Measurements from ENCODE around the gene ZNF521.

GRCh38 chr18:25081001-25081400 lies 271.0 kb downstream of the ZNF521 start:
- TF ChIP-seq, protein P1, sequence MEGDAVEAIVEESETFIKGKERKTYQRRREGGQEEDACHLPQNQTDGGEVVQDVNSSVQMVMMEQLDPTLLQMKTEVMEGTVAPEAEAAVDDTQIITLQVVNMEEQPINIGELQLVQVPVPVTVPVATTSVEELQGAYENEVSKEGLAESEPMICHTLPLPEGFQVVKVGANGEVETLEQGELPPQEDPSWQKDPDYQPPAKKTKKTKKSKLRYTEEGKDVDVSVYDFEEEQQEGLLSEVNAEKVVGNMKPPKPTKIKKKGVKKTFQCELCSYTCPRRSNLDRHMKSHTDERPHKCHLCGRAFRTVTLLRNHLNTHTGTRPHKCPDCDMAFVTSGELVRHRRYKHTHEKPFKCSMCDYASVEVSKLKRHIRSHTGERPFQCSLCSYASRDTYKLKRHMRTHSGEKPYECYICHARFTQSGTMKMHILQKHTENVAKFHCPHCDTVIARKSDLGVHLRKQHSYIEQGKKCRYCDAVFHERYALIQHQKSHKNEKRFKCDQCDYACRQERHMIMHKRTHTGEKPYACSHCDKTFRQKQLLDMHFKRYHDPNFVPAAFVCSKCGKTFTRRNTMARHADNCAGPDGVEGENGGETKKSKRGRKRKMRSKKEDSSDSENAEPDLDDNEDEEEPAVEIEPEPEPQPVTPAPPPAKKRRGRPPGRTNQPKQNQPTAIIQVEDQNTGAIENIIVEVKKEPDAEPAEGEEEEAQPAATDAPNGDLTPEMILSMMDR (conservative IDR thresholded peaks at IDR 0.05; ENCODE audit: low read depth in 2 of 2), result no peak
- TF ChIP-seq POLR2AphosphoS5 (IDR thresholded peaks at IDR 0.05; ENCODE audit: low read depth), result no peak
- no peak for TF ChIP-seq EZH2phosphoT487 (IDR thresholded peaks at IDR 0.05; ENCODE audit: unreplicated experiment)
- no peak for TF ChIP-seq REST (IDR thresholded peaks at IDR 0.05; ENCODE audit: unreplicated experiment)
- no peak for TF ChIP-seq EZH2 (IDR thresholded peaks at IDR 0.05; ENCODE audit: low read depth, unreplicated experiment)
- TF ChIP-seq ZNF331 (CRISPR knock-in tag; IDR thresholded peaks at IDR 0.05; ENCODE audit: low read depth), result no peak
- no peak for TF ChIP-seq NANOG (IDR thresholded peaks at IDR 0.05; ENCODE audit: borderline replicate concordance)
- TF ChIP-seq CREB1 (CRISPR knock-in tag; IDR thresholded peaks at IDR 0.05; ENCODE audit: low read depth), result no peak
- TF ChIP-seq ETS1 (IDR thresholded peaks at IDR 0.05), result no peak
- no peak for TF ChIP-seq JUNB (IDR thresholded peaks at IDR 0.05; ENCODE audit: unreplicated experiment)
- TF ChIP-seq ZNF114 (CRISPR knock-in tag; IDR thresholded peaks at IDR 0.05), result no peak

Data from GM23338 (cell line).